Measurements from ENCODE around the gene HSD17B11.
"Not testable (repeated sequence)": the region's sequence is repeated elsewhere in the genome, so short reads cannot be mapped to it uniquely, and the experiment has no call there.

HSD17B11 gene

GRCh38 chr4:87390055-87390454 lies 933 bp downstream of the HSD17B11 start:
- Histone ChIP-seq H3K4me3 (ENCODE audit: low read depth in 1 of 2, low read length in 2 of 2) (peak overlapping the region; percentile 86 to 92), H3K9ac (ENCODE audit: low read depth in 1 of 2, low read length in 2 of 2) (peak overlapping the region; percentile 71 to 80), H3K4me1 (ENCODE audit: control insufficient read depth in 1 of 2, insufficient read depth in 2 of 2, low read length in 2 of 2) (peaks cover 14 to 16% of the 10 kb centered on the region in 2 donors)
- H3K27me3 ChIP-seq (ENCODE audit: control insufficient read depth in 1 of 2, insufficient read depth in 2 of 2, low read length in 2 of 2); H3K9me3 ChIP-seq (ENCODE audit: control insufficient read depth in 1 of 2, low read length in 2 of 2); H3K27ac ChIP-seq (ENCODE audit: low read depth, low read length); H3K36me3 ChIP-seq (ENCODE audit: control insufficient read depth in 1 of 2, insufficient read depth in 2 of 2, low read length in 2 of 2): not testable (repeated sequence)

GRCh38 chr4:87388901-87389300 lies 2.1 kb downstream of the HSD17B11 start:
- Histone ChIP-seq H3K9ac (ENCODE audit: low read depth in 1 of 2, low read length in 2 of 2) (peak overlapping the region; percentile 18 to 67), H3K27me3 (ENCODE audit: control insufficient read depth in 1 of 2, insufficient read depth in 2 of 2, low read length in 2 of 2) (no peaks in the 10 kb centered on the region), H3K36me3 (ENCODE audit: control insufficient read depth in 1 of 2, insufficient read depth in 2 of 2, low read length in 2 of 2) (no peaks in the 10 kb centered on the region), H3K4me1 (ENCODE audit: control insufficient read depth in 1 of 2, insufficient read depth in 2 of 2, low read length in 2 of 2) (peaks cover 14 to 16% of the 10 kb centered on the region in 2 donors), H3K4me3 (ENCODE audit: low read depth in 1 of 2, low read length in 2 of 2) (peak overlapping the region; percentile 70 to 86), H3K9me3 (ENCODE audit: control insufficient read depth in 1 of 2, low read length in 2 of 2) (no peaks in the 10 kb centered on the region), H3K27ac (ENCODE audit: low read depth, low read length) (no peak overlapping the region)

GRCh38 chr4:87387237-87387636 lies 3.8 kb downstream of the HSD17B11 start:
- H3K4me3 ChIP-seq (ENCODE audit: low read depth in 1 of 2, low read length in 2 of 2) = peak overlapping the region; percentile 62 to 86
- peak overlapping the region in 1 of 2 donors; percentile 52 for H3K9ac ChIP-seq (ENCODE audit: low read depth in 1 of 2, low read length in 2 of 2)
- H3K27ac ChIP-seq (ENCODE audit: low read depth, low read length) = no peak overlapping the region
- H3K27me3 ChIP-seq (ENCODE audit: control insufficient read depth in 1 of 2, insufficient read depth in 2 of 2, low read length in 2 of 2) = no peaks in the 10 kb centered on the region
- peaks cover 28% of the 10 kb centered on the region in 2 donors for H3K4me1 ChIP-seq (ENCODE audit: control insufficient read depth in 1 of 2, insufficient read depth in 2 of 2, low read length in 2 of 2)
- peaks cover 0 to 3% of the 10 kb centered on the region in 2 donors for H3K36me3 ChIP-seq (ENCODE audit: control insufficient read depth in 1 of 2, insufficient read depth in 2 of 2, low read length in 2 of 2)
- no peaks in the 10 kb centered on the region for H3K9me3 ChIP-seq (ENCODE audit: control insufficient read depth in 1 of 2, low read length in 2 of 2)

- H3K4me3 ChIP-seq (ENCODE audit: low read depth in 1 of 2, low read length in 2 of 2) = peak overlapping the region in 1 of 2 donors; percentile 33
- H3K9me3 ChIP-seq (ENCODE audit: control insufficient read depth in 1 of 2, low read length in 2 of 2); H3K27me3 ChIP-seq (ENCODE audit: control insufficient read depth in 1 of 2, insufficient read depth in 2 of 2, low read length in 2 of 2); H3K9ac ChIP-seq (ENCODE audit: low read depth in 1 of 2, low read length in 2 of 2); H3K27ac ChIP-seq (ENCODE audit: low read depth, low read length): not testable (repeated sequence)
- peaks cover 3 to 19% of the 10 kb centered on the region in 2 donors for H3K36me3 ChIP-seq (ENCODE audit: control insufficient read depth in 1 of 2, insufficient read depth in 2 of 2, low read length in 2 of 2)
- H3K4me1 ChIP-seq (ENCODE audit: control insufficient read depth in 1 of 2, insufficient read depth in 2 of 2, low read length in 2 of 2) = peaks cover 22 to 28% of the 10 kb centered on the region in 2 donors
Observed at GRCh38 chr4:87384466-87385132, 6.4 kb downstream of the HSD17B11 start.

- peaks cover 5 to 19% of the 10 kb centered on the region in 2 donors for H3K36me3 ChIP-seq (ENCODE audit: control insufficient read depth in 1 of 2, insufficient read depth in 2 of 2, low read length in 2 of 2)
- H3K4me1 ChIP-seq (ENCODE audit: control insufficient read depth in 1 of 2, insufficient read depth in 2 of 2, low read length in 2 of 2) = peaks cover 21 to 22% of the 10 kb centered on the region in 2 donors
- no peak overlapping the region for H3K9ac ChIP-seq (ENCODE audit: low read depth in 1 of 2, low read length in 2 of 2)
- H3K4me3 ChIP-seq (ENCODE audit: low read depth in 1 of 2, low read length in 2 of 2) = peak overlapping the region in 1 of 2 donors; percentile 45
- H3K27me3 ChIP-seq (ENCODE audit: control insufficient read depth in 1 of 2, insufficient read depth in 2 of 2, low read length in 2 of 2) = no peaks in the 10 kb centered on the region
- H3K9me3 ChIP-seq (ENCODE audit: control insufficient read depth in 1 of 2, low read length in 2 of 2) = no peaks in the 10 kb centered on the region
- H3K27ac ChIP-seq (ENCODE audit: low read depth, low read length) = no peak overlapping the region
Observed at GRCh38 chr4:87382931-87383330, 8.1 kb downstream of the HSD17B11 start.

- no peaks in the 10 kb centered on the region for H3K27me3 ChIP-seq (ENCODE audit: control insufficient read depth in 1 of 2, insufficient read depth in 2 of 2, low read length in 2 of 2)
- no peaks in the 10 kb centered on the region for H3K9me3 ChIP-seq (ENCODE audit: control insufficient read depth in 1 of 2, low read length in 2 of 2)
- H3K4me3 ChIP-seq (ENCODE audit: low read depth in 1 of 2, low read length in 2 of 2) = no peak overlapping the region
- no peak overlapping the region for H3K27ac ChIP-seq (ENCODE audit: low read depth, low read length)
- H3K4me1 ChIP-seq (ENCODE audit: control insufficient read depth in 1 of 2, insufficient read depth in 2 of 2, low read length in 2 of 2) = peaks cover 15 to 22% of the 10 kb centered on the region in 2 donors
- H3K36me3 ChIP-seq (ENCODE audit: control insufficient read depth in 1 of 2, insufficient read depth in 2 of 2, low read length in 2 of 2) = peaks cover 7 to 19% of the 10 kb centered on the region in 2 donors
- H3K9ac ChIP-seq (ENCODE audit: low read depth in 1 of 2, low read length in 2 of 2) = no peak overlapping the region
Observed at GRCh38 chr4:87382116-87382515, 8.9 kb downstream of the HSD17B11 start.

GRCh38 chr4:87377816-87378215 lies 13.2 kb downstream of the HSD17B11 start:
- H3K4me3 ChIP-seq (ENCODE audit: low read depth in 1 of 2, low read length in 2 of 2) = no peak overlapping the region
- no peak overlapping the region for H3K27ac ChIP-seq (ENCODE audit: low read depth, low read length)
- H3K9me3 ChIP-seq (ENCODE audit: control insufficient read depth in 1 of 2, low read length in 2 of 2) = no peaks in the 10 kb centered on the region
- H3K27me3 ChIP-seq (ENCODE audit: control insufficient read depth in 1 of 2, insufficient read depth in 2 of 2, low read length in 2 of 2) = no peaks in the 10 kb centered on the region
- peaks cover 4 to 9% of the 10 kb centered on the region in 2 donors for H3K4me1 ChIP-seq (ENCODE audit: control insufficient read depth in 1 of 2, insufficient read depth in 2 of 2, low read length in 2 of 2)
- H3K9ac ChIP-seq (ENCODE audit: low read depth in 1 of 2, low read length in 2 of 2) = no peak overlapping the region
- H3K36me3 ChIP-seq (ENCODE audit: control insufficient read depth in 1 of 2, insufficient read depth in 2 of 2, low read length in 2 of 2) = peaks cover 16 to 34% of the 10 kb centered on the region in 2 donors

GRCh38 chr4:87375719-87376291 lies 15.2 kb downstream of the HSD17B11 start:
- Histone ChIP-seq H3K4me1 (ENCODE audit: control insufficient read depth in 1 of 2, insufficient read depth in 2 of 2, low read length in 2 of 2) (peaks cover 0 to 5% of the 10 kb centered on the region in 2 donors), H3K9ac (ENCODE audit: low read depth in 1 of 2, low read length in 2 of 2) (no peak overlapping the region), H3K4me3 (ENCODE audit: low read depth in 1 of 2, low read length in 2 of 2) (no peak overlapping the region), H3K27me3 (ENCODE audit: control insufficient read depth in 1 of 2, insufficient read depth in 2 of 2, low read length in 2 of 2) (no peaks in the 10 kb centered on the region), H3K27ac (ENCODE audit: low read depth, low read length) (no peak overlapping the region), H3K9me3 (ENCODE audit: control insufficient read depth in 1 of 2, low read length in 2 of 2) (no peaks in the 10 kb centered on the region), H3K36me3 (ENCODE audit: control insufficient read depth in 1 of 2, insufficient read depth in 2 of 2, low read length in 2 of 2) (peaks cover 29 to 35% of the 10 kb centered on the region in 2 donors)

GRCh38 chr4:87370068-87370467 lies 20.9 kb downstream of the HSD17B11 start:
- Histone ChIP-seq H3K27me3 (ENCODE audit: control insufficient read depth in 1 of 2, insufficient read depth in 2 of 2, low read length in 2 of 2) (no peaks in the 10 kb centered on the region), H3K4me3 (ENCODE audit: low read depth in 1 of 2, low read length in 2 of 2) (no peak overlapping the region), H3K36me3 (ENCODE audit: control insufficient read depth in 1 of 2, insufficient read depth in 2 of 2, low read length in 2 of 2) (peaks cover 31 to 70% of the 10 kb centered on the region in 2 donors), H3K9ac (ENCODE audit: low read depth in 1 of 2, low read length in 2 of 2) (no peak overlapping the region), H3K27ac (ENCODE audit: low read depth, low read length) (no peak overlapping the region), H3K9me3 (ENCODE audit: control insufficient read depth in 1 of 2, low read length in 2 of 2) (no peaks in the 10 kb centered on the region), H3K4me1 (ENCODE audit: control insufficient read depth in 1 of 2, insufficient read depth in 2 of 2, low read length in 2 of 2) (no peaks in the 10 kb centered on the region)

GRCh38 chr4:87366521-87367162 lies 24.3 kb downstream of the HSD17B11 start:
- Histone ChIP-seq H3K27me3 (ENCODE audit: control insufficient read depth in 1 of 2, insufficient read depth in 2 of 2, low read length in 2 of 2) (no peaks in the 10 kb centered on the region), H3K4me3 (ENCODE audit: low read depth in 1 of 2, low read length in 2 of 2) (no peak overlapping the region), H3K9me3 (ENCODE audit: control insufficient read depth in 1 of 2, low read length in 2 of 2) (no peaks in the 10 kb centered on the region), H3K27ac (ENCODE audit: low read depth, low read length) (no peak overlapping the region), H3K4me1 (ENCODE audit: control insufficient read depth in 1 of 2, insufficient read depth in 2 of 2, low read length in 2 of 2) (no peaks in the 10 kb centered on the region), H3K9ac (ENCODE audit: low read depth in 1 of 2, low read length in 2 of 2) (no peak overlapping the region), H3K36me3 (ENCODE audit: control insufficient read depth in 1 of 2, insufficient read depth in 2 of 2, low read length in 2 of 2) (peaks cover 28 to 76% of the 10 kb centered on the region in 2 donors)
